ENCODE measurements around the gene PHKG1. TPM values are rescaled to one million over a fixed set of nuclear protein-coding genes. Genes with fewer than 3 reads are reported as not detected.
"Not testable (repeated sequence)": the region's sequence is repeated elsewhere in the genome, so short reads cannot be mapped to it uniquely, and the experiment has no call there.

The PHKG1 gene
- total RNA-seq, 3 donors from 2014 or later = 2.6 to 4.3 (median 2.8) TPM

GRCh38 chr7:56105508-56105907 lies 12.8 kb upstream of the PHKG1 start:
- H3K27me3 ChIP-seq = no peaks in the 10 kb centered on the region
- peak overlapping the region; percentile 93 to 96 for H3K27ac ChIP-seq
- intact Hi-C loops (cut with DNase I; ENCODE audit: low total_unique reads) = no loop called here
- H3K9me3 ChIP-seq = no peaks in the 10 kb centered on the region
- no peaks in the 10 kb centered on the region for H3K4me1 ChIP-seq
- no peak for DNase-seq (ENCODE audit: low spot score in 2 of 2)
- TF ChIP-seq POLR2A (IDR thresholded peaks at IDR 0.05) (no peak), POLR2AphosphoS5 (IDR thresholded peaks at IDR 0.05) (no peak)
- TF ChIP-seq, protein P1, sequence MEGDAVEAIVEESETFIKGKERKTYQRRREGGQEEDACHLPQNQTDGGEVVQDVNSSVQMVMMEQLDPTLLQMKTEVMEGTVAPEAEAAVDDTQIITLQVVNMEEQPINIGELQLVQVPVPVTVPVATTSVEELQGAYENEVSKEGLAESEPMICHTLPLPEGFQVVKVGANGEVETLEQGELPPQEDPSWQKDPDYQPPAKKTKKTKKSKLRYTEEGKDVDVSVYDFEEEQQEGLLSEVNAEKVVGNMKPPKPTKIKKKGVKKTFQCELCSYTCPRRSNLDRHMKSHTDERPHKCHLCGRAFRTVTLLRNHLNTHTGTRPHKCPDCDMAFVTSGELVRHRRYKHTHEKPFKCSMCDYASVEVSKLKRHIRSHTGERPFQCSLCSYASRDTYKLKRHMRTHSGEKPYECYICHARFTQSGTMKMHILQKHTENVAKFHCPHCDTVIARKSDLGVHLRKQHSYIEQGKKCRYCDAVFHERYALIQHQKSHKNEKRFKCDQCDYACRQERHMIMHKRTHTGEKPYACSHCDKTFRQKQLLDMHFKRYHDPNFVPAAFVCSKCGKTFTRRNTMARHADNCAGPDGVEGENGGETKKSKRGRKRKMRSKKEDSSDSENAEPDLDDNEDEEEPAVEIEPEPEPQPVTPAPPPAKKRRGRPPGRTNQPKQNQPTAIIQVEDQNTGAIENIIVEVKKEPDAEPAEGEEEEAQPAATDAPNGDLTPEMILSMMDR (IDR thresholded peaks at IDR 0.05) = no peak
- H3K4me3 ChIP-seq = peak overlapping the region; percentile 87 to 89 (median 87)
- H3K36me3 ChIP-seq = no peaks in the 10 kb centered on the region

GRCh38 chr7:56104138-56104537 lies 11.4 kb upstream of the PHKG1 start:
- H3K36me3 ChIP-seq; H3K27me3 ChIP-seq; H3K4me3 ChIP-seq; H3K4me1 ChIP-seq; H3K27ac ChIP-seq; DNase-seq (ENCODE audit: low spot score in 2 of 2); intact Hi-C loops (cut with DNase I; ENCODE audit: low total_unique reads); H3K9me3 ChIP-seq: not testable (repeated sequence)

- DNase-seq (ENCODE audit: low spot score in 2 of 2) = no peak
- H3K9me3 ChIP-seq = no peaks in the 10 kb centered on the region
- H3K27me3 ChIP-seq = no peaks in the 10 kb centered on the region
- H3K27ac ChIP-seq = no peak overlapping the region
- no peaks in the 10 kb centered on the region for H3K4me1 ChIP-seq
- H3K36me3 ChIP-seq = no peaks in the 10 kb centered on the region
- H3K4me3 ChIP-seq = no peak overlapping the region
- intact Hi-C loops (cut with DNase I; ENCODE audit: low total_unique reads) = no loop called here
- no peak for TF ChIP-seq POLR2A (IDR thresholded peaks at IDR 0.05)
- no peak for TF ChIP-seq POLR2AphosphoS5 (IDR thresholded peaks at IDR 0.05)
- TF ChIP-seq, protein P1 (IDR thresholded peaks at IDR 0.05) = no peak
These were observed 6.9 kb upstream of the PHKG1 start for GRCh38 chr7:56099653-56100052.

GRCh38 chr7:56098187-56099008 lies 5.6 kb upstream of the PHKG1 start:
- not testable (repeated sequence) for DNase-seq (ENCODE audit: low spot score in 2 of 2)

GRCh38 chr7:56097700-56098099 lies 4.9 kb upstream of the PHKG1 start:
- Histone ChIP-seq H3K27ac (peak overlapping the region in 1 of 2 donors; percentile 45), H3K4me1 (peaks cover under 1 to 5% of the 10 kb centered on the region in 2 donors), H3K27me3 (no peaks in the 10 kb centered on the region), H3K9me3 (no peaks in the 10 kb centered on the region), H3K36me3 (no peaks in the 10 kb centered on the region), H3K4me3 (no peak overlapping the region)
- DNase-seq (ENCODE audit: low spot score in 2 of 2) = no peak
- intact Hi-C loops (cut with DNase I; ENCODE audit: low total_unique reads) = no loop called here
- TF ChIP-seq POLR2A (IDR thresholded peaks at IDR 0.05) = no peak
- TF ChIP-seq, protein P1 (IDR thresholded peaks at IDR 0.05) = no peak
- peak; percentile 31 to 56 (median 45) for TF ChIP-seq POLR2AphosphoS5 (IDR thresholded peaks at IDR 0.05)

More at GRCh38 chr7:56098187-56099008, 5.6 kb upstream of the PHKG1 start:
- H3K4me1 ChIP-seq; H3K9me3 ChIP-seq; intact Hi-C loops (cut with DNase I; ENCODE audit: low total_unique reads); H3K27me3 ChIP-seq; H3K4me3 ChIP-seq; H3K36me3 ChIP-seq: not testable (repeated sequence)
- H3K27ac ChIP-seq = peak overlapping the region in 1 of 2 donors; percentile 8

DNA sequence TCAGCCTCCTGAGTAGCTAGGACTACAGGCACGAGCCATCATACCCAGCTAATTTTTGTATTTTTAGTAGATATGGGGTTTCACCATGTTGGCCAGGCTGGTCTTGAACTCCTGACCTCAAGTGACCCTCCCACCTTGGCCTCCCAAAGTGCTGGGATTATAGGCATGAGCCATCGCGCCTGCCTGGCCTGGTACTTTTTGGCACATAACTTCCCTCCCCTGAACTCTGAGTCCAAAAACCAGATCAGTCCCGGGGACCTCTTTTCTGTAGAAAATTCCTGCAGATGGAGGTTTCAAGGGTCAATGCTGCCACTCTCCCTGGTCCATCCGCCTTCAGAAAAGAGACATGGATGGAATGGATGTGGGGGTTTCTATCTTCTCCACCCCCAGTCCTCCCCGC lies 364 bp downstream of the PHKG1 start:
- Histone ChIP-seq H3K27ac (peak overlapping the region; percentile 58 to 67), H3K4me3 (peak overlapping the region in 2 of 3 donors; percentile 25 to 53)
- H3K27me3 ChIP-seq; H3K4me1 ChIP-seq; intact Hi-C loops (cut with DNase I; ENCODE audit: low total_unique reads); H3K9me3 ChIP-seq; H3K36me3 ChIP-seq; DNase-seq (ENCODE audit: low spot score in 2 of 2): not testable (repeated sequence)

Measured in breast epithelium (tissue), 4 donors.